GM12878 (cell line): Measurements from ENCODE around the gene MSLN. TPM values are rescaled to one million over a fixed set of nuclear protein-coding genes. Genes with fewer than 3 reads are reported as not detected.

ENCODE experiments used
- ATAC-seq: fragments of 200-7000 bp; cut with Tn5 transposase; 3 replicates; pipeline ENCODE4 v1.9.1; 2020; ENCODE audit warnings: mild to moderate bottlenecking, moderate library complexity
- BruUV-seq: library from RNA; stranded (reverse); fragments of 400-500 nt; replicated peaks from 2 replicates; lab custom pipeline; 2021; lab: Mats Ljungman, UMichigan
- CTCF ChIA-PET: fragments of 300-600 bp; sonication (Branson Sonifier 250); formaldehyde crosslinking; extraction: SDS; loops from one replicate; lab custom pipeline; 2021; ENCODE audit warnings: inconsistent platforms; lab: Yijun Ruan, JAX
- POLR2A ChIA-PET: fragments of 350-600 bp; formaldehyde crosslinking; extraction: SDS; loops from one replicate; lab custom pipeline; 2021; ENCODE audit warnings: inconsistent platforms; lab: Charles Lee
- RAD21 ChIA-PET: fragments of 300-600 bp; sonication (Branson Sonifier 250); formaldehyde crosslinking; loops from one replicate; lab custom pipeline; 2023; ENCODE audit warnings: antibody characterized with exemption; ENCODE audit not compliant: unreplicated experiment; lab: Charles Lee
- SMC1A ChIA-PET: fragments of 300-600 bp; sonication (Branson Sonifier 250); formaldehyde crosslinking; loops from one replicate; lab custom pipeline; 2023; ENCODE audit not compliant: unreplicated experiment, uncharacterized antibody; lab: Charles Lee
- DNase-seq: peaks from one replicate; pipeline ENCODE4 v3.0.0-alpha.2; 2011; ENCODE audit warnings: low read depth, low spot score
- FAIRE-seq: peaks from 3 replicates; lab custom pipeline; 2011; peaks lifted over from hg19 to GRCh38; lab: Jason Lieb, UNC
- H2AFZ ChIP-seq: 2 replicates; pipeline ENCODE4 v1.6.0; 2011; ENCODE audit warnings: low read depth, low read length, control low read depth; ENCODE audit not compliant: control insufficient read depth
- H3K27ac ChIP-seq: 2 replicates; pipeline ENCODE4 v1.5.1; 2011; ENCODE audit warnings: control low read depth; ENCODE audit not compliant: control insufficient read depth, insufficient read depth
- H3K27me3 ChIP-seq, 2 experiments: replicated peaks in 1 of 2; 2 replicates each; pipeline versions ENCODE4 v1.6.0 to v1.6.1; 2011; ENCODE audit warnings: low read length in 1 of 2; ENCODE audit not compliant: control insufficient read depth in 2 of 2, insufficient read depth in 2 of 2
- H3K36me3 ChIP-seq, 2 experiments: 2 replicates each; pipeline ENCODE4 v1.5.1; 2011; ENCODE audit warnings: low read length in 1 of 2; ENCODE audit not compliant: control insufficient read depth in 2 of 2, insufficient read depth in 2 of 2
- H3K4me1 ChIP-seq: 2 replicates; pipeline ENCODE4 v1.6.1; 2011; ENCODE audit warnings: mild to moderate bottlenecking, low read length, moderate library complexity, mixed read lengths; ENCODE audit not compliant: control insufficient read depth, insufficient read depth
- H3K4me2 ChIP-seq: 2 replicates; pipeline ENCODE4 v1.6.0; 2011; ENCODE audit warnings: control low read depth; ENCODE audit not compliant: control insufficient read depth, insufficient read depth
- H3K4me3 ChIP-seq: fragments of 200-600 bp; sonication (generic); 2 replicates; pipeline ENCODE4 v1.5.1; 2016
- H3K79me2 ChIP-seq: 2 replicates; pipeline ENCODE4 v1.6.0; 2011; ENCODE audit warnings: low read length; ENCODE audit not compliant: control insufficient read depth, insufficient read depth
- H3K9ac ChIP-seq: 2 replicates; pipeline ENCODE4 v1.8.0; 2011; ENCODE audit warnings: low read length, control low read depth, mixed read lengths; ENCODE audit not compliant: control insufficient read depth, insufficient read depth
- H3K9me3 ChIP-seq: replicated peaks from 3 replicates; pipeline ENCODE4 v1.5.1; 2011; ENCODE audit warnings: mild to moderate bottlenecking, low read length; ENCODE audit not compliant: control insufficient read depth, insufficient read depth
- H4K20me1 ChIP-seq: 2 replicates; pipeline ENCODE4 v1.6.0; 2011; ENCODE audit not compliant: control insufficient read depth, insufficient read depth
- ASH2L ChIP-seq: fragments of 300-600, 200-600 bp; sonication (generic); IDR thresholded peaks from 2 replicates; pipeline ENCODE4 v1.6.1; 2017; ENCODE audit warnings: low read depth, mild to moderate bottlenecking, borderline replicate concordance
- CBX3 ChIP-seq: fragments of 200-600 bp; sonication (generic); IDR thresholded peaks from 2 replicates; pipeline ENCODE4 v1.6.1; 2016; ENCODE audit warnings: low read depth, borderline replicate concordance
- EP300 ChIP-seq, 2 experiments: fragments of 150-350 bp in 1 of 2; IDR thresholded peaks; 2 replicates each; pipeline ENCODE4 v1.6.1; 2011 to 2012; ENCODE audit warnings: low read depth in 2 of 2, low read length in 2 of 2, borderline replicate concordance in 1 of 2, improper control_type of control experiment in 1 of 2, inconsistent platforms in 1 of 2; ENCODE audit not compliant: control insufficient read depth in 1 of 2
- EZH2 ChIP-seq: IDR thresholded peaks from 2 replicates; pipeline ENCODE4 v1.6.1; 2012; ENCODE audit warnings: low read depth, mild to moderate bottlenecking, control low read depth, inconsistent platforms, low read length, borderline replicate concordance; ENCODE audit not compliant: control insufficient read depth
- NRF1 ChIP-seq: conservative IDR thresholded peaks from 2 replicates; pipeline ENCODE4 v1.6.1; 2011; ENCODE audit warnings: mild to moderate bottlenecking, low read depth, low read length, improper control_type of control experiment
- RAD21 ChIP-seq: IDR thresholded peaks from 2 replicates; pipeline ENCODE4 v1.6.1; 2011; ENCODE audit warnings: mild to moderate bottlenecking, low read depth, low read length, moderate library complexity; ENCODE audit not compliant: insufficient read depth
- SIN3A ChIP-seq: IDR thresholded peaks from 2 replicates; pipeline ENCODE4 v1.6.1; 2012; ENCODE audit warnings: low read depth, low read length, improper control_type of control experiment
- ZBED1 ChIP-seq: IDR thresholded peaks from 2 replicates; pipeline ENCODE4 v1.6.1; 2016; ENCODE audit warnings: borderline replicate concordance
- ZNF217 ChIP-seq: fragments of 450-650 bp; IDR thresholded peaks from 2 replicates; pipeline ENCODE4 v1.6.1; 2017; ENCODE audit warnings: antibody characterized with exemption, mild to moderate bottlenecking
- WGBS: methylation state at CpG from one replicate; pipeline ENCODE4 v1.1.6; 2016; ENCODE audit warnings: low lambda C conversion rate; ENCODE audit not compliant: insufficient replicate concordance, insufficient coverage; ENCODE audit errors: missing lambda C conversion rate; 5-methylcytosine and 5-hydroxymethylcytosine counted together
- in situ Hi-C: fragments of 300-500 bp; cut with MboI; formaldehyde crosslinking; loops from 9 replicates; pipeline ENCODE4 v1.14.3; 2018; ENCODE audit warnings: mixed read lengths
- intact Hi-C: fragments of 100-400 bp; cut with micrococcal nuclease; formaldehyde crosslinking; loops from one replicate; pipeline ENCODE4 v1.14.2; 2022; ENCODE audit not compliant: unreplicated experiment
- polyA plus RNA-seq, 11 experiments: library from polyadenylated mRNA; depleted of rRNA in 4 of 11; unstranded in 6 of 11; stranded (reverse) in 5 of 11; fragments of >200 nt; fragmentation: Nextera tagmentation in 4 of 11; fragmentation: Illumina TruSeq in 1 of 11; extraction: Ambion mirVana in 4 of 11; extraction: Trizol in 1 of 11; gene quantifications; 1 replicate in 1 of 11; 2 replicates in 10 of 11; pipeline versions ENCODE4 v1.2.1 to v1.2.3, GENCODE V29; 2011 to 2016; ENCODE audit warnings: inconsistent platforms in 2 of 11, missing spikeins in 2 of 11, low read depth in 1 of 11
- total RNA-seq, 4 experiments: library from RNA; depleted of rRNA in 3 of 4; stranded (reverse); fragments of >200 nt in 3 of 4; fragmentation: Illumina TruSeq in 1 of 4; extraction: Trizol in 1 of 4; gene quantifications; 2 replicates each; pipeline versions ENCODE4 v1.2.1 to v1.2.3, GENCODE V29; 2013 to 2021
- TF ChIP-seq, protein P1 (sequence below), 3 experiments: IDR thresholded peaks in 2 of 3; conservative IDR thresholded peaks in 1 of 3; 2 replicates each; pipeline ENCODE4 v1.5.1; 2011; ENCODE audit warnings: low read depth in 3 of 3, low read length in 3 of 3, mild to moderate bottlenecking in 3 of 3, control low read depth in 2 of 3, moderate library complexity in 2 of 3, inconsistent platforms in 1 of 3, mixed read lengths in 1 of 3; ENCODE audit not compliant: control insufficient read depth in 2 of 3, insufficient read depth in 1 of 3; ENCODE audit errors: extremely low read depth in 1 of 3

Gene MSLN
- total and polyA plus RNA-seq, 10 of the 15 experiments (the other 5 are each of a cell fraction or from before 2014, with no cell fraction given): 0.08 TPM; not detected in 9

DNA sequence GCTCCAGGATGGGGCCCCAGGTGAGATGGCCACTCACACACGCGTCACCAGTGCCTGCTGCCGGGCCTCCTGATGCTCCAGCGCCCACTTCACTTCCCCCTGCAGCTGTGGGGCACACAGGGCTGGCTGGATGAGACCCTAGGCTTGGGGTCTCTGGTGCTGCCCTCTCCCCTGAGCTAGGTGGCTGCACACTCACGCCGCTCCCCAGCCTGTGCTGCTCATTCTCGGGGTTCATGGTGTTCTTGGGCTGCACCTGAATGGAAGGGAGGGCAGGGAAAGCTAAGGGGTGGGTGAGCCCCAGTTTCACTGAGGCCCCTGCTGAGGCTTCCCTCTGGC lies 35.5 kb upstream of the MSLN start:
- in situ Hi-C loops: no loop called here
- POLR2A ChIA-PET: interaction anchor here (6.3 kb wide), 1 partner anchor 13 kb away, joined by 60 read pairs; the partner anchor contains the start of gene CIAO3
- no peak for ATAC-seq

More for the DNA sequence above, 35.5 kb upstream of the MSLN start:
- peaks cover 14% of the 10 kb centered on the region for H3K4me1 ChIP-seq
- no peak overlapping the region for H2AFZ ChIP-seq
- DNase-seq: no peak
- no peak overlapping the region for H3K4me2 ChIP-seq
- SMC1A ChIA-PET: interaction anchor here (1.7 kb wide), 2 partner anchors 10 to 13 kb away, joined by 3 to 5 read pairs; partner anchors contain the start of gene METRN
- no peak overlapping the region for H3K4me3 ChIP-seq
- H3K36me3 ChIP-seq: no peaks in the 10 kb centered on the region; a peak in 1 of 4 replicates
- no peaks in the 10 kb centered on the region for H3K9me3 ChIP-seq
- FAIRE-seq: no peak
- no peaks in the 10 kb centered on the region; the same call in none of the 2 replicates for H3K79me2 ChIP-seq
- CTCF ChIA-PET: interaction anchor here (1.0 to 1.7 kb wide), 2 partner anchors 13 to 15 kb away, joined by 3 to 5 read pairs; no protein-coding TSS in a partner anchor
- H4K20me1 ChIP-seq: no peaks in the 10 kb centered on the region
- RAD21 ChIA-PET: interaction anchor here (0.5 to 2.3 kb wide), 2 partner anchors 12 to 13 kb away, joined by 3 to 6 read pairs; no protein-coding TSS in a partner anchor
- intact Hi-C loops: no loop called here
- H3K9ac ChIP-seq: no peak overlapping the region
- no peak overlapping the region for H3K27ac ChIP-seq
- WGBS: 73% methylated on average over 7 of the region's 7 CpGs
- TF ChIP-seq SIN3A (no peak), ASH2L (no peak), ZBED1 (no peak), RAD21 (no peak), EP300 (IDR thresholded peaks at IDR 0.05; ENCODE audit: borderline replicate concordance in 1 of 2, control insufficient read depth in 1 of 2, low read depth in 2 of 2, low read length in 2 of 2) (no peak), ZNF217 (no peak), NRF1 (no peak), EZH2 (no peak), CBX3 (no peak)
- TF ChIP-seq, protein P1, sequence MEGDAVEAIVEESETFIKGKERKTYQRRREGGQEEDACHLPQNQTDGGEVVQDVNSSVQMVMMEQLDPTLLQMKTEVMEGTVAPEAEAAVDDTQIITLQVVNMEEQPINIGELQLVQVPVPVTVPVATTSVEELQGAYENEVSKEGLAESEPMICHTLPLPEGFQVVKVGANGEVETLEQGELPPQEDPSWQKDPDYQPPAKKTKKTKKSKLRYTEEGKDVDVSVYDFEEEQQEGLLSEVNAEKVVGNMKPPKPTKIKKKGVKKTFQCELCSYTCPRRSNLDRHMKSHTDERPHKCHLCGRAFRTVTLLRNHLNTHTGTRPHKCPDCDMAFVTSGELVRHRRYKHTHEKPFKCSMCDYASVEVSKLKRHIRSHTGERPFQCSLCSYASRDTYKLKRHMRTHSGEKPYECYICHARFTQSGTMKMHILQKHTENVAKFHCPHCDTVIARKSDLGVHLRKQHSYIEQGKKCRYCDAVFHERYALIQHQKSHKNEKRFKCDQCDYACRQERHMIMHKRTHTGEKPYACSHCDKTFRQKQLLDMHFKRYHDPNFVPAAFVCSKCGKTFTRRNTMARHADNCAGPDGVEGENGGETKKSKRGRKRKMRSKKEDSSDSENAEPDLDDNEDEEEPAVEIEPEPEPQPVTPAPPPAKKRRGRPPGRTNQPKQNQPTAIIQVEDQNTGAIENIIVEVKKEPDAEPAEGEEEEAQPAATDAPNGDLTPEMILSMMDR (IDR thresholded peaks at IDR 0.05 in 2 of 3, conservative IDR thresholded peaks at IDR 0.05 in 1 of 3; ENCODE audit: control insufficient read depth in 2 of 3, extremely low read depth in 1 of 3, insufficient read depth in 1 of 3, low read depth in 3 of 3, low read length in 3 of 3): no peak
- BruUV-seq: no TSS peak
- H3K27me3 ChIP-seq: no peaks in the 10 kb centered on the region
